Hepatocyte (in vitro differentiated cells): Measurements from ENCODE around the gene MANSC1.

Experiments
- CTCF ChIP-seq: fragments of 200-600 bp; sonication (generic); IDR thresholded peaks from 2 replicates; pipeline ENCODE4 v1.5.1; 2016; ENCODE audit warnings: antibody characterized with exemption, mild to moderate bottlenecking; ENCODE audit not compliant: poor library complexity
- EZH2 ChIP-seq: fragments of 200-600 bp; sonication (generic); IDR thresholded peaks from 2 replicates; pipeline ENCODE4 v1.6.1; 2016; ENCODE audit warnings: antibody characterized with exemption, mild to moderate bottlenecking, borderline replicate concordance

- TF ChIP-seq EZH2 (no peak), CTCF (no peak)
These were observed 18.1 kb downstream of the MANSC1 start for GRCh38 chr12:12331896-12332295.
